OCI-LY1 (cell line): ENCODE results near the gene MGAT4B.

ENCODE experiments used
- H2AFZ ChIP-seq: fragments of 200-600 bp; sonication (generic), shearing (Covaris generic); 2 replicates; pipeline ENCODE4 v1.6.0; 2014; ENCODE audit warnings: antibody characterized with exemption, mild to moderate bottlenecking, low read length
- H3F3A ChIP-seq: fragments of 200-600 bp; sonication (generic), shearing (Covaris generic); 2 replicates; pipeline ENCODE4 v1.6.0; 2014; ENCODE audit warnings: mild to moderate bottlenecking, antibody characterized with exemption, low read length, moderate library complexity; ENCODE audit not compliant: insufficient read depth
- H3K27ac ChIP-seq: fragments of 200-600 bp; sonication (generic); 2 replicates; pipeline ENCODE4 v1.5.1; 2014; ENCODE audit warnings: low read length, mixed run types, mild to moderate bottlenecking, low read depth; ENCODE audit not compliant: poor library complexity, severe bottlenecking
- H3K27me3 ChIP-seq: fragments of 200-600 bp; sonication (generic); 2 replicates; pipeline ENCODE4 v1.6.0; 2014; ENCODE audit warnings: antibody characterized with exemption, mild to moderate bottlenecking, low read length, moderate library complexity; ENCODE audit not compliant: insufficient read depth
- H3K36me3 ChIP-seq: fragments of 200-600 bp; sonication (generic); 2 replicates; pipeline ENCODE4 v1.6.1; 2014; ENCODE audit warnings: mild to moderate bottlenecking, antibody characterized with exemption, low read length, moderate library complexity, mixed read lengths; ENCODE audit not compliant: insufficient read depth
- H3K4me1 ChIP-seq: fragments of 200-600 bp; sonication (generic); 2 replicates; pipeline ENCODE4 v1.5.1; 2014; ENCODE audit warnings: mild to moderate bottlenecking, low read length, moderate library complexity; ENCODE audit not compliant: insufficient read depth, severe bottlenecking
- H3K4me2 ChIP-seq: fragments of 200-600 bp; sonication (generic), shearing (Covaris generic); 2 replicates; pipeline ENCODE4 v1.6.1; 2014; ENCODE audit warnings: low read length
- H3K4me3 ChIP-seq: fragments of 200-600 bp; sonication (generic); 2 replicates; pipeline ENCODE4 v1.5.1; 2014; ENCODE audit warnings: low read length, low read depth, mild to moderate bottlenecking, mixed read lengths; ENCODE audit not compliant: poor library complexity, severe bottlenecking
- H3K79me2 ChIP-seq: fragments of 200-600 bp; shearing (Covaris generic); 2 replicates; pipeline ENCODE4 v1.6.1; 2016; ENCODE audit warnings: mixed run types, low read length, mixed read lengths; ENCODE audit not compliant: insufficient read depth
- H3K9ac ChIP-seq: fragments of 200-600 bp; sonication (generic), shearing (Covaris generic); 2 replicates; pipeline ENCODE4 v1.6.1; 2014; ENCODE audit warnings: mild to moderate bottlenecking, low read length, mixed read lengths
- H3K9me2 ChIP-seq: fragments of 200-600 bp; sonication (generic), shearing (Covaris generic); 2 replicates; pipeline ENCODE4 v1.6.1; 2014; ENCODE audit warnings: low read depth, mild to moderate bottlenecking, low read length, mixed read lengths
- H3K9me3 ChIP-seq: fragments of 200-600 bp; shearing (Covaris generic); 2 replicates; pipeline ENCODE4 v1.6.1; 2014; ENCODE audit warnings: low read length, mixed read lengths
- H4K20me1 ChIP-seq: fragments of 200-600 bp; sonication (generic), shearing (Covaris generic); 2 replicates; pipeline ENCODE4 v1.6.0; 2016; ENCODE audit warnings: mild to moderate bottlenecking, low read length; ENCODE audit not compliant: insufficient read depth
- EZH2 ChIP-seq: fragments of 200-600 bp; sonication (generic), shearing (Covaris generic); IDR thresholded peaks from 2 replicates; pipeline ENCODE4 v1.8.0; 2017; ENCODE audit warnings: borderline replicate concordance, mixed run types, mild to moderate bottlenecking, antibody characterized with exemption, low read length, moderate library complexity, mixed read lengths
- TF ChIP-seq, protein P1 (sequence below): fragments of 200-600 bp; sonication (generic), shearing (Covaris generic); IDR thresholded peaks from 2 replicates; pipeline ENCODE4 v1.5.1; 2017; ENCODE audit warnings: mild to moderate bottlenecking, antibody characterized with exemption, low read length, moderate library complexity, mixed read lengths

MGAT4B gene

DNA sequence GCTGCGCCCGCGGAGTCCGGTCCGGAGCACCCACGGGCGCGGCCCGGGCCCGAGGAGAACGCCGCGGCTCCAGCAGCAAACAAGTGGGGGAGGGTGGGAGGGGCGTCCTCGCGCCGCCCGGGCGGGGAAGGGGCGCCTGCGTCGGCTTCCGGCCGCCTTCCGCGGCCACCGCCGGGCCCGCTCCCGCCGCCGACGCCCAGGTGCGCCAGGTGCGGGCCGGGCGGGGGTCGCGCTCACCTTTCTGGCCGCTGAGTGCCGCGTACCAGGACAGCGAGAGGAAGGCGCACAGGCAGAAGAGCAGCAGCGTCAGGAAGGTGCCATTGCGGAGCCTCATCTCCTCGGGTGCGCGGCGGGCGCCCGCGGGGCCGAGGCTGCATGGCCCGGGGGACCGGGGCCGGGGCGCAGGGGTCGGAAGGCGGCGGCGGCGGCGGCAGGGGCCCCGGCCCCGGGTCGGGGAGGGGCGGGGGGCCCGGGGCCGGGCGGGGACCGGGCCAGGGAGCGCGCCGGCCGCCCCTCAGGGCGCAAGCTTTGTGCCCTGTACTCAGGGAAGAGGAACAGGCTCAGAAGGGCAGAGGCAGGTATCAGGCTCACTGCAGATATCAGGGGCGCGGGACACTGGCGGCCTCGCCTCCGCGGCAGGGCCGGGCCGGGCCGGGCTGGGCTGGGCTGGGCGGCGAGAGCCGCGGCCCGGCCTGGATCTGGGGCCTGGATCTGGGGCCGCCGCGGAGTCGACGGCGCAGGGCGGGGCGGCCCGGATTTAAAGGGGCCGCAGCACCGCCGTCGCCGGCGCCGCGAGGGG is at the start of gene MGAT4B:
Gene MGAT4B, minus strand, starts transcription at position 617 of the 799 bp plus-strand sequence. Its CDS starts 283 bp downstream, at position 334.
- H4K20me1 ChIP-seq = no peaks in the 10 kb centered on the region
- H3K4me3 ChIP-seq = peak within 1 kb of the TSS; percentile 76
- no peaks in the 10 kb centered on the region for H3K27me3 ChIP-seq
- peaks cover 15% of the 10 kb centered on the region for H3K4me1 ChIP-seq
- no peaks in the 10 kb centered on the region for H3K9me2 ChIP-seq
- no peaks in the 10 kb centered on the region for H3K9me3 ChIP-seq
- no peak for TF ChIP-seq EZH2
- TF ChIP-seq, protein P1, sequence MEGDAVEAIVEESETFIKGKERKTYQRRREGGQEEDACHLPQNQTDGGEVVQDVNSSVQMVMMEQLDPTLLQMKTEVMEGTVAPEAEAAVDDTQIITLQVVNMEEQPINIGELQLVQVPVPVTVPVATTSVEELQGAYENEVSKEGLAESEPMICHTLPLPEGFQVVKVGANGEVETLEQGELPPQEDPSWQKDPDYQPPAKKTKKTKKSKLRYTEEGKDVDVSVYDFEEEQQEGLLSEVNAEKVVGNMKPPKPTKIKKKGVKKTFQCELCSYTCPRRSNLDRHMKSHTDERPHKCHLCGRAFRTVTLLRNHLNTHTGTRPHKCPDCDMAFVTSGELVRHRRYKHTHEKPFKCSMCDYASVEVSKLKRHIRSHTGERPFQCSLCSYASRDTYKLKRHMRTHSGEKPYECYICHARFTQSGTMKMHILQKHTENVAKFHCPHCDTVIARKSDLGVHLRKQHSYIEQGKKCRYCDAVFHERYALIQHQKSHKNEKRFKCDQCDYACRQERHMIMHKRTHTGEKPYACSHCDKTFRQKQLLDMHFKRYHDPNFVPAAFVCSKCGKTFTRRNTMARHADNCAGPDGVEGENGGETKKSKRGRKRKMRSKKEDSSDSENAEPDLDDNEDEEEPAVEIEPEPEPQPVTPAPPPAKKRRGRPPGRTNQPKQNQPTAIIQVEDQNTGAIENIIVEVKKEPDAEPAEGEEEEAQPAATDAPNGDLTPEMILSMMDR = no peak
- H3K79me2 ChIP-seq = no peaks in the 10 kb centered on the region
- H3K36me3 ChIP-seq = no peaks in the 10 kb centered on the region
- no peak within 1 kb of the TSS for H3K27ac ChIP-seq
- H3F3A ChIP-seq = no peaks in the 10 kb centered on the region
- no peak within 1 kb of the TSS for H2AFZ ChIP-seq
- peak within 1 kb of the TSS; percentile 83 for H3K9ac ChIP-seq
- peak within 1 kb of the TSS; percentile 84 for H3K4me2 ChIP-seq

- H3F3A ChIP-seq = no peaks in the 10 kb centered on the region
- peaks cover 28% of the 10 kb centered on the region for H3K36me3 ChIP-seq
- H3K4me3 ChIP-seq = no peak overlapping the region
- no peak for TF ChIP-seq EZH2
- TF ChIP-seq, protein P1 = no peak
- no peak overlapping the region for H3K9ac ChIP-seq
- no peaks in the 10 kb centered on the region for H3K27me3 ChIP-seq
- no peaks in the 10 kb centered on the region for H3K9me2 ChIP-seq
- no peak overlapping the region for H3K4me2 ChIP-seq
- H3K79me2 ChIP-seq = 0 out of 2 replicates have a peak, but pooled peaks cover 3% of the 10 kb centered on the region
- no peak overlapping the region for H2AFZ ChIP-seq
- H3K9me3 ChIP-seq = no peaks in the 10 kb centered on the region
- H3K4me1 ChIP-seq = peaks cover 24% of the 10 kb centered on the region
- no peaks in the 10 kb centered on the region for H4K20me1 ChIP-seq
- H3K27ac ChIP-seq = no peak overlapping the region
These were observed 47.7 kb upstream of the MGAT4B start for GRCh38 chr5:179854356-179854755.

DNA sequence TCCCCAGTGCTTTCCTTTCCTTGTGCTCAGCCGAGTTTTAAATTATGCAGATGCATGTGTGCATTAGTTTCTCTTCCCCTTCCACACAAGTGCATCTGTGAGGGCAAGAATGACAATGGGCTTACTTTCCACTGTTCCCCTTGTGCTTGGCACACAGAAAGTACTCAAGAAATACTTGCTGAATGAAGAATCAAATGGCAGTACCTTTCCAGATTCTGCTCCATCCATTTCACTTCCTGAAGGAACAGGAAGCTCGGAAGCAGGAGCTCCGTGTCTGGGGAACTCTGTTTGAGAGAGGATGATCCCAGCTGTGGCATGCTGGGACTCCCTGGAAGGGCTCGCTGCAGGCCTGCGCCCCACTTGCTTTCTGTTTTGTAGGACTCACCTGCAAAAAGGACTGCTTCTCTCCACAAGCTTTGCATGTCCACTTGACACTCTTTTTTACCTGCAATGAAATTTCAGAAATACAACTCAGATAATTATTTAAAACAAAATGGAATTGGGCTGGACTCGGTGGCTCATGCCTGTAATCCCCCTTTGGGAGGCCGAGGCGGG is 46.4 kb upstream of the MGAT4B start:
- TF ChIP-seq, protein P1 = no peak
- no peak for TF ChIP-seq EZH2
- Histone ChIP-seq H2AFZ (no peak overlapping the region), H3K9me2 (no peaks in the 10 kb centered on the region), H3K27me3 (no peaks in the 10 kb centered on the region), H3K36me3 (peaks cover 35% of the 10 kb centered on the region), H3K4me3 (no peak overlapping the region), H3K9me3 (no peaks in the 10 kb centered on the region), H4K20me1 (no peaks in the 10 kb centered on the region), H3K4me2 (peak overlapping the region; percentile 33), H3K9ac (peak overlapping the region; percentile 18; the same call in 1 of the 2 replicates), H3K79me2 (0 out of 2 replicates have a peak, but pooled peaks cover 3% of the 10 kb centered on the region), H3F3A (no peaks in the 10 kb centered on the region), H3K27ac (peak overlapping the region; percentile 62), H3K4me1 (peaks cover 21% of the 10 kb centered on the region)
